ENCODE measurements around the gene MMP8.

Gene MMP8, protein sequence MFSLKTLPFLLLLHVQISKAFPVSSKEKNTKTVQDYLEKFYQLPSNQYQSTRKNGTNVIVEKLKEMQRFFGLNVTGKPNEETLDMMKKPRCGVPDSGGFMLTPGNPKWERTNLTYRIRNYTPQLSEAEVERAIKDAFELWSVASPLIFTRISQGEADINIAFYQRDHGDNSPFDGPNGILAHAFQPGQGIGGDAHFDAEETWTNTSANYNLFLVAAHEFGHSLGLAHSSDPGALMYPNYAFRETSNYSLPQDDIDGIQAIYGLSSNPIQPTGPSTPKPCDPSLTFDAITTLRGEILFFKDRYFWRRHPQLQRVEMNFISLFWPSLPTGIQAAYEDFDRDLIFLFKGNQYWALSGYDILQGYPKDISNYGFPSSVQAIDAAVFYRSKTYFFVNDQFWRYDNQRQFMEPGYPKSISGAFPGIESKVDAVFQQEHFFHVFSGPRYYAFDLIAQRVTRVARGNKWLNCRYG

DNA sequence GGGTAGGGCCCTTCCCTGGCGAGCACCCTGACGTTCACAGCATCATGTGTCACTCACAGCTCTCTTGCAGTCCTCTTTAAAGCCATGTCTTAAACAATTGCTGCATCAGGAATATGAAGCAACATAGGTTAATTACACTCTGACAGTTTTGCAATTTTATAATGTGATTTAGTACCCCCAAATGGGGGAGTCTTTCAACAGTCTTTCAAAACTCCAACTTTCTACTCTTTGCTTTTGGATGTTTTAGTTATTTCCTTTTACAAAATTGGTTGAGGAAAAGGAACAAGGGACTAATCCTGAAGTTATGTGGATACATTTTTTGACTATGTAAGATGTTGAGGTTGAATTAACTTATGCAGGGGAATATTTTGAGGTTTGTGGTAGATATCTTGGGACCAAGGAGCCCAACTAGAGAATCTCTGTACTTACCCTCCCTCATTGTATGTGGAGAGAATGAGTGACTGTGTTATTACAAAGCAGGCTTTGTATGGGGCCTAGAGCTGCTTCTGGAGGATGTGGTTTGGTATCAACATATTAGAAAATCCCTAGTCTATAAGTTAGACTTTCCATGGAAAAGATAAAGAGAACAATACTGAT, at the start of gene MMP8:
MMP8 (minus strand) TSS at position 51 of the 597 bp plus-strand sequence. CDS start 99 bp downstream, outside the sequence.
- no peak within 1 kb of the TSS for H3K4me3 ChIP-seq (replicated peaks; ENCODE audit: low read depth, low read length)
- TF ChIP-seq, protein P1, sequence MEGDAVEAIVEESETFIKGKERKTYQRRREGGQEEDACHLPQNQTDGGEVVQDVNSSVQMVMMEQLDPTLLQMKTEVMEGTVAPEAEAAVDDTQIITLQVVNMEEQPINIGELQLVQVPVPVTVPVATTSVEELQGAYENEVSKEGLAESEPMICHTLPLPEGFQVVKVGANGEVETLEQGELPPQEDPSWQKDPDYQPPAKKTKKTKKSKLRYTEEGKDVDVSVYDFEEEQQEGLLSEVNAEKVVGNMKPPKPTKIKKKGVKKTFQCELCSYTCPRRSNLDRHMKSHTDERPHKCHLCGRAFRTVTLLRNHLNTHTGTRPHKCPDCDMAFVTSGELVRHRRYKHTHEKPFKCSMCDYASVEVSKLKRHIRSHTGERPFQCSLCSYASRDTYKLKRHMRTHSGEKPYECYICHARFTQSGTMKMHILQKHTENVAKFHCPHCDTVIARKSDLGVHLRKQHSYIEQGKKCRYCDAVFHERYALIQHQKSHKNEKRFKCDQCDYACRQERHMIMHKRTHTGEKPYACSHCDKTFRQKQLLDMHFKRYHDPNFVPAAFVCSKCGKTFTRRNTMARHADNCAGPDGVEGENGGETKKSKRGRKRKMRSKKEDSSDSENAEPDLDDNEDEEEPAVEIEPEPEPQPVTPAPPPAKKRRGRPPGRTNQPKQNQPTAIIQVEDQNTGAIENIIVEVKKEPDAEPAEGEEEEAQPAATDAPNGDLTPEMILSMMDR (IDR thresholded peaks at IDR 0.05; ENCODE audit: low read depth, low read length, missing control alignments): no peak
- DNase-seq (ENCODE audit: extremely low read depth, low read depth): no peak

DNA sequence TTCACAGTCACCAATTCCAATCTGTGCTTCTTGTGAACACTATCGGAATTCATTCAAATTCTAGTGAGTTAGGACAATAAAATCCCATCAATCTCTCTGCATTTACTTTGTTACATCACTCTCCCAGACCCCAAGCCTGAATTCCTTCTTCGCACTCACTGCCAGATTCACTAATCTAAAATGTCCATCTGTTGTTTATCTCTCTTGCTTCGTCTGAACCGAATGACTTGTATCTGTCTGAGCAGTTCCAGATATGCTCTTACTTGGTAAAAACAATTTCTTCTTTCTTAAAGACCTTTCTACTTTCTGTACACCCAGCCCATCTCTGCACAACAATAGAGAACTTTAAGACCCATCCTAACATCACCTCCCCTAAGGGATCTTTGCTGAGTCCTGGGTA, 48.6 kb upstream of the MMP8 start:
- no peak overlapping the region for H3K4me3 ChIP-seq (replicated peaks; ENCODE audit: low read depth, low read length)
- no peak for DNase-seq (ENCODE audit: extremely low read depth, low read depth)
- TF ChIP-seq, protein P1 (IDR thresholded peaks at IDR 0.05; ENCODE audit: low read depth, low read length, missing control alignments): no peak

DNA sequence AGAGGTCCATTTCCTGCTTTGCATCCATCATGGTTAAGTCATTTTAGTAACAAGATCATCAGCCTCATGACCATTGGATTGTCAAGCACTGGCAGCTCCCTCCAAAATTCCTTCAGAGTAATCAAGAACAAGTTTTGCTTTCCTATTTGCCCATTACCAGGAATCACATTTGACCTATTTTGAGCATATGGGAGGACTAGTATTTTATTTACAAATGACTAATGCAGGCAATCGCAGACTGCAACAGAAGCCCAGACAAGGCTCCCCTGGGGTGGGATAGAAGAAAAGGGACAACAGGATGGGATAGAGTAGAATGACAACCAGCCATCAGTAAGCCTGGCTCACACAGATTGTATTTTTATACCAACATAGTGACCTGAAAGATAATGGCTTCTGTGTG, 46.6 kb upstream of the MMP8 start:
- TF ChIP-seq, protein P1 (IDR thresholded peaks at IDR 0.05; ENCODE audit: low read depth, low read length, missing control alignments): no peak
- no peak overlapping the region for H3K4me3 ChIP-seq (replicated peaks; ENCODE audit: low read depth, low read length)

DNA sequence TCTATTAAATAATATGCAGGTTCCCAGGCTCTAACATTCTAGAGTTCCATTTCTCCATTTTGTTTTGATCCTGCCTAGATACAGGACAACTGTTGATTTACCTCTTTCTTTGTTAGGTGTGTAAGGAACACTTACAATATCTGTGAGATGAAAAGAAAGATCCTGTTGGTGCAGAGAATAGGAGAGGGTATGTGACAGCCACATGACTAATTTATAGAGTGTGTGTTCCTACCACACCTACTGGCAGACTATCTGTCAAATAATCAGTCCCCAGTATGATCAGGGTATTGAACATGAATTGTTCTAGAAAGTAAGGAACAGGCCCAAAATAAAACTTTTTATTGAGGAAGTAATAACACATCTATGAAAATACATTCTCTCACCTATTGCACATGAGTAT, 45.4 kb upstream of the MMP8 start:
- TF ChIP-seq, protein P1 (IDR thresholded peaks at IDR 0.05; ENCODE audit: low read depth, low read length, missing control alignments): no peak
- no peak for DNase-seq (ENCODE audit: extremely low read depth, low read depth)
- no peak overlapping the region for H3K4me3 ChIP-seq (replicated peaks; ENCODE audit: low read depth, low read length)

More for the DNA sequence above, 46.6 kb upstream of the MMP8 start:
- DNase-seq (ENCODE audit: extremely low read depth, low read depth): no peak

DNA sequence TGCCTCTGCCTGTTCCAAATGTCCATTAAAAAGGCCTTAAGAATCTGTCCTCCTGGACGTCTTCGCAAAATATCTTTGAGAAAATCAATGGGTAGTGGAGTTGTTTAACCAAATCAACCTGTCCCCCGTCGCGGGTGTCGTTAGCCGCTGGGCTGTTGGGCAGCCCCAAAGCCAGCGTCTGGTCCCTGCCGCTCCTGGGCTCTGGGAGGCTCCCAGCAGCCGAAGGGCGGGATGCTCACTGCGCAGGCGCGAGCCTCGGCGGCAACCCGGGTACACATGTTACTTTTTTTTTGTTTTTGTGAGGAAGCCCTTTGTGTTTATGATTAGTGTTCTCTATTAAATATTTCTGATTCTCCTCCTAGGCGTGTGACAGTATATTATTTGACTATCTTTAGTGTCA, 43.0 kb upstream of the MMP8 start:
- DNase-seq (ENCODE audit: extremely low read depth, low read depth): no peak
- TF ChIP-seq, protein P1 (IDR thresholded peaks at IDR 0.05; ENCODE audit: low read depth, low read length, missing control alignments): no peak

DNA sequence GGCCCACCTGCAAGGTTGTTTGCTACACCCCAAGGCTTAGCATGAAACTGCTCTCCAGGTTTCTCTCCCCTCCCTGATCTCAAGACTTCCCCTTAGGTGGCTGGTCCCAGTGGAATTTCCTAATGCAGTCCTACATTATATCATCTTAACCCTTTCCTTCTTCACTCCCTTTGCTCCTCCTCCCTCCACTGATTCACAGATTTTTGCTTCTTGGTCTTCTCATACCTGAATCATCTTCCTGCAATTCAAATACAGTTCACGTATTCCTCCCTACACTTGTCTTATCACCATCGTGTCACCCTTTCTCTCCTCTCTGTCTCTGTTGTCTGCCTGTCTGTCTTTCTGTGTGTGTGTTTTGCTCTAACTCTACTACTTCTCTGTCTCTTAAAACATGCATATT, 38.7 kb upstream of the MMP8 start:
- TF ChIP-seq, protein P1 (IDR thresholded peaks at IDR 0.05; ENCODE audit: low read depth, low read length, missing control alignments): no peak
- H3K4me3 ChIP-seq (replicated peaks; ENCODE audit: low read depth, low read length): no peak overlapping the region
- no peak for DNase-seq (ENCODE audit: extremely low read depth, low read depth)

More for the DNA sequence above, 43.0 kb upstream of the MMP8 start:
- H3K4me3 ChIP-seq (replicated peaks; ENCODE audit: low read depth, low read length): no peak overlapping the region

Data from HFF-Myc (cell line).